Measurements from ENCODE around the gene OR52K2. TPM values are rescaled to one million over a fixed set of nuclear protein-coding genes. Genes with fewer than 3 reads are reported as not detected.
A peak's percentile ranks its signal among the peaks of the same experiment; 100 is the strongest.

OR52K2 gene
- polyA plus RNA-seq, 2 of the 4 experiments (the other 2 are of a cell fraction), result not detected

DNA sequence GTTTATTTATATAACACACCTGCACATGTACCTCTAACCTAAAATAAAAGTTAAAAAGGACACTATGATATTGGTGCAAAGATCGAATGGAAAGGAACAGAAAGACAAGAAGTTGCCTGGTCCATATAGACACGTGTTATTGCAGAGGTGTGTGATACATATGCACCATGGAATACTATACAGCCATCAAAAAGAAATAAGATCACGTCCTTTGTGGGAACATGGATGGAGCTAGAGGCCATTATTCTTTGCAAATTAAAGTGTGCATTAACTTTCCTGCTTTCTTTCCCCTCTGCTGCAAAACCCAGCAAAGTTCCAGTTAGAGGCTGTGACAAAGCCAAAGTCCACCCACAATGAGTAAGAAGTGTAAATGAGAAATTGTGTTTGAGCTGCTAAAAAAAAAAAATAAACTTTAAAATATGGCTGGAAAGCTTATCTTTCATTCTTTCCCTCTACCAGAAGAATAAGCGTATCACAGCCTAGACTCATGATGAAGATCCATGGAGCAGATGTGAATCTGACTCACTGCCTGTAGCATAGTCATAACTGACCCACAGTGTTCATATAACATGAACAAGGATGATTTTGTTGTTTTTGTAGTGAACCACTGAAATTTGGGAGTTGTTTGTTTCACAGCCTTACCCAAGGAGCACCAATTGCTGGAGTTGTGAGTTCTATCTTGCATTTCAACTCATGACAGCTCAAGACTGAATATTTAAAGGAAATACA, 42.9 kb downstream of the OR52K2 start:
- POLR2A ChIA-PET, result no interaction called here

DNA sequence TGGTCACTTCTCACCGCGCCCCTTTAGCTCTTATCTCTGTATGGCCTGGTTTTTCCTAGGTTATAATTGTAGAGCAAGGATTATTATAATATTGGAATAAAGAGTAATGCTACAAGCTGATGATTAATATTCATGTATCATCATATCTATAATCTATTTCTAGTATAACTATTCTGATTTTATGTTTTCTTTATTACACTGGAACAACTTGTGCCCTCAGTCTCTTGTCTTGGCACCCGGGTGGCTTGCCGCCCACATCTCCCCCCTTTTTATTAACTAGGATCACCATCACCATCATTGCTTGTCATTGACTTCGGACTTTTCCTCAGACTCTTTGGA, 44.4 kb downstream of the OR52K2 start:
- 2% methylated on average over 5 of the region's 5 CpGs for WGBS (ENCODE audit: missing lambda C conversion rate)
- POLR2A ChIA-PET, result no interaction called here
- Histone ChIP-seq H3K9me3 (0 out of 3 replicates have a peak, but pooled peaks cover 4% of the 10 kb centered on the region), H3K4me1 (no peaks in the 10 kb centered on the region), H3K4me3 (no peak overlapping the region), H3K27ac (no peak overlapping the region), H3K4me2 (no peak overlapping the region)
- DNase-seq (ENCODE audit: low read depth in 1 of 2, low spot score in 1 of 2), result no peak
- TF ChIP-seq HOXA7 (CRISPR knock-in tag; IDR thresholded peaks at IDR 0.05) (no peak), CBX8 (IDR thresholded peaks at IDR 0.05) (no peak), JUN (IDR thresholded peaks at IDR 0.05) (no peak)
- TF ChIP-seq, protein P1, sequence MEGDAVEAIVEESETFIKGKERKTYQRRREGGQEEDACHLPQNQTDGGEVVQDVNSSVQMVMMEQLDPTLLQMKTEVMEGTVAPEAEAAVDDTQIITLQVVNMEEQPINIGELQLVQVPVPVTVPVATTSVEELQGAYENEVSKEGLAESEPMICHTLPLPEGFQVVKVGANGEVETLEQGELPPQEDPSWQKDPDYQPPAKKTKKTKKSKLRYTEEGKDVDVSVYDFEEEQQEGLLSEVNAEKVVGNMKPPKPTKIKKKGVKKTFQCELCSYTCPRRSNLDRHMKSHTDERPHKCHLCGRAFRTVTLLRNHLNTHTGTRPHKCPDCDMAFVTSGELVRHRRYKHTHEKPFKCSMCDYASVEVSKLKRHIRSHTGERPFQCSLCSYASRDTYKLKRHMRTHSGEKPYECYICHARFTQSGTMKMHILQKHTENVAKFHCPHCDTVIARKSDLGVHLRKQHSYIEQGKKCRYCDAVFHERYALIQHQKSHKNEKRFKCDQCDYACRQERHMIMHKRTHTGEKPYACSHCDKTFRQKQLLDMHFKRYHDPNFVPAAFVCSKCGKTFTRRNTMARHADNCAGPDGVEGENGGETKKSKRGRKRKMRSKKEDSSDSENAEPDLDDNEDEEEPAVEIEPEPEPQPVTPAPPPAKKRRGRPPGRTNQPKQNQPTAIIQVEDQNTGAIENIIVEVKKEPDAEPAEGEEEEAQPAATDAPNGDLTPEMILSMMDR (IDR thresholded peaks at IDR 0.05), result 0 out of 3 replicates have a peak, but pooled peaks have one; percentile 16
- ATAC-seq, result no peak
- CTCF ChIA-PET, result interaction anchor here (0.6 to 5.9 kb wide), 19 partner anchors 9 to 325 kb away, joined by 3 to 96 read pairs (median 4); partner anchors contain the start of gene TRIM21
- no peak for FAIRE-seq

More for the DNA sequence above, 42.9 kb downstream of the OR52K2 start:
- Histone ChIP-seq H3K4me3 (no peak overlapping the region), H3K9me3 (0 out of 3 replicates have a peak, but pooled peaks cover 4% of the 10 kb centered on the region), H3K27ac (no peak overlapping the region), H3K4me1 (no peaks in the 10 kb centered on the region), H3K4me2 (no peak overlapping the region)
- 47% methylated on average over 4 of the region's 4 CpGs for WGBS (ENCODE audit: missing lambda C conversion rate)
- ATAC-seq (no peak), DNase-seq (ENCODE audit: low read depth in 1 of 2, low spot score in 1 of 2) (no peak), FAIRE-seq (no peak)
- TF ChIP-seq NR3C1 (IDR thresholded peaks at IDR 0.05) (no peak), RFX5 (IDR thresholded peaks at IDR 0.05) (no peak), POLR2AphosphoS2 (conservative IDR thresholded peaks at IDR 0.05; ENCODE audit: low read length) (no peak), NFE2L2 (conservative IDR thresholded peaks at IDR 0.05; ENCODE audit: low read length) (no peak), JUNB (IDR thresholded peaks at IDR 0.05) (no peak)
- TF ChIP-seq, protein P2, sequence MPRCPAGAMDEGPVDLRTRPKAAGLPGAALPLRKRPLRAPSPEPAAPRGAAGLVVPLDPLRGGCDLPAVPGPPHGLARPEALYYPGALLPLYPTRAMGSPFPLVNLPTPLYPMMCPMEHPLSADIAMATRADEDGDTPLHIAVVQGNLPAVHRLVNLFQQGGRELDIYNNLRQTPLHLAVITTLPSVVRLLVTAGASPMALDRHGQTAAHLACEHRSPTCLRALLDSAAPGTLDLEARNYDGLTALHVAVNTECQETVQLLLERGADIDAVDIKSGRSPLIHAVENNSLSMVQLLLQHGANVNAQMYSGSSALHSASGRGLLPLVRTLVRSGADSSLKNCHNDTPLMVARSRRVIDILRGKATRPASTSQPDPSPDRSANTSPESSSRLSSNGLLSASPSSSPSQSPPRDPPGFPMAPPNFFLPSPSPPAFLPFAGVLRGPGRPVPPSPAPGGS (IDR thresholded peaks at IDR 0.05), result no peak
- TF ChIP-seq, protein P3, sequence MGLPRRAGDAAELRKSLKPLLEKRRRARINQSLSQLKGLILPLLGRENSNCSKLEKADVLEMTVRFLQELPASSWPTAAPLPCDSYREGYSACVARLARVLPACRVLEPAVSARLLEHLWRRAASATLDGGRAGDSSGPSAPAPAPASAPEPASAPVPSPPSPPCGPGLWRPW (IDR thresholded peaks at IDR 0.05), result no peak
- TF ChIP-seq, protein P4, sequence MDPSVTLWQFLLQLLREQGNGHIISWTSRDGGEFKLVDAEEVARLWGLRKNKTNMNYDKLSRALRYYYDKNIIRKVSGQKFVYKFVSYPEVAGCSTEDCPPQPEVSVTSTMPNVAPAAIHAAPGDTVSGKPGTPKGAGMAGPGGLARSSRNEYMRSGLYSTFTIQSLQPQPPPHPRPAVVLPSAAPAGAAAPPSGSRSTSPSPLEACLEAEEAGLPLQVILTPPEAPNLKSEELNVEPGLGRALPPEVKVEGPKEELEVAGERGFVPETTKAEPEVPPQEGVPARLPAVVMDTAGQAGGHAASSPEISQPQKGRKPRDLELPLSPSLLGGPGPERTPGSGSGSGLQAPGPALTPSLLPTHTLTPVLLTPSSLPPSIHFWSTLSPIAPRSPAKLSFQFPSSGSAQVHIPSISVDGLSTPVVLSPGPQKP (IDR thresholded peaks at IDR 0.05; ENCODE audit: low read depth, low read length), result no peak
- CTCF ChIA-PET, result interaction anchor here (0.6 to 5.9 kb wide), 12 partner anchors 10 to 602 kb away, joined by 3 to 96 read pairs (median 6); partner anchors contain the start of gene OR52K1

DNA sequence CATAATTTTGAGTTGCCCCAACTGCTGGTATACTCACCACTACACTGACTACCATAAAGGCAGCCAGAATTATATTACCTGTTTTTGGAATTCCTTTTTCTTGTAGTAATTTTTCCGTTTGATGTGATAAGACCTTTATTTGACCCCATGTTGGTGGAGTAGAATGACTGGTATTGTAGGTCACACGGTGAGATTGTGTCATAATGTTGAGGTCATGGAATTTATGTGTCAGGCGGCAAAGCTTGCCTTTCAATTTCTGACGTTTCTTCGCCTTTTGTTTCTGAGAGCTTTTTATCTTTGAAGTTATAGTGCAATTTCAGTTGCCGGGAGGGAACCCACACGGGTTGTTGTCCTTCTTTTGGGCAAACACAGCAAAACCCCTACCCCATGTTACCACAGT, 46.4 kb downstream of the OR52K2 start:
- no peaks in the 10 kb centered on the region for H3K4me1 ChIP-seq
- H3K4me2 ChIP-seq, result no peak overlapping the region
- no peak overlapping the region for H3K27ac ChIP-seq
- FAIRE-seq (no peak), ATAC-seq (no peak), DNase-seq (ENCODE audit: low read depth in 1 of 2, low spot score in 1 of 2) (no peak)
- ChIA-PET POLR2A (no interaction called here), CTCF (interaction anchor here (0.8 to 5.9 kb wide), 5 partner anchors 9 to 312 kb away, joined by 3 to 96 read pairs (median 21); no protein-coding TSS in a partner anchor)
- 28% methylated on average over 7 of the region's 7 CpGs for WGBS (ENCODE audit: missing lambda C conversion rate)
- H3K4me3 ChIP-seq, result no peak overlapping the region
- TF ChIP-seq MAFK (IDR thresholded peaks at IDR 0.05; ENCODE audit: partially characterized antibody) (no peak), JUN (IDR thresholded peaks at IDR 0.05) (no peak), TP53 (CRISPR knock-in tag; IDR thresholded peaks at IDR 0.05) (no peak), SMC3 (IDR thresholded peaks at IDR 0.05) (no peak), NPAS2 (CRISPR knock-in tag; IDR thresholded peaks at IDR 0.05; ENCODE audit: borderline replicate concordance) (no peak), ZFP36 (IDR thresholded peaks at IDR 0.05; ENCODE audit: borderline replicate concordance, partially characterized antibody) (no peak), HOXB5 (CRISPR knock-in tag; IDR thresholded peaks at IDR 0.05) (no peak), RFX5 (IDR thresholded peaks at IDR 0.05) (no peak), ZSCAN20 (CRISPR knock-in tag; IDR thresholded peaks at IDR 0.05) (no peak), CBX2 (IDR thresholded peaks at IDR 0.05; ENCODE audit: borderline replicate concordance, low read depth) (no peak)
- TF ChIP-seq, protein P1 (IDR thresholded peaks at IDR 0.05), result no peak
- TF ChIP-seq, protein P5, sequence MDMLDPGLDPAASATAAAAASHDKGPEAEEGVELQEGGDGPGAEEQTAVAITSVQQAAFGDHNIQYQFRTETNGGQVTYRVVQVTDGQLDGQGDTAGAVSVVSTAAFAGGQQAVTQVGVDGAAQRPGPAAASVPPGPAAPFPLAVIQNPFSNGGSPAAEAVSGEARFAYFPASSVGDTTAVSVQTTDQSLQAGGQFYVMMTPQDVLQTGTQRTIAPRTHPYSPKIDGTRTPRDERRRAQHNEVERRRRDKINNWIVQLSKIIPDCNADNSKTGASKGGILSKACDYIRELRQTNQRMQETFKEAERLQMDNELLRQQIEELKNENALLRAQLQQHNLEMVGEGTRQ (IDR thresholded peaks at IDR 0.05), result no peak
- TF ChIP-seq, protein P6, sequence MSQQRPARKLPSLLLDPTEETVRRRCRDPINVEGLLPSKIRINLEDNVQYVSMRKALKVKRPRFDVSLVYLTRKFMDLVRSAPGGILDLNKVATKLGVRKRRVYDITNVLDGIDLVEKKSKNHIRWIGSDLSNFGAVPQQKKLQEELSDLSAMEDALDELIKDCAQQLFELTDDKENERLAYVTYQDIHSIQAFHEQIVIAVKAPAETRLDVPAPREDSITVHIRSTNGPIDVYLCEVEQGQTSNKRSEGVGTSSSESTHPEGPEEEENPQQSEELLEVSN (IDR thresholded peaks at IDR 0.05; ENCODE audit: borderline replicate concordance, low read depth), result no peak
- H3K9me3 ChIP-seq, result 0 out of 3 replicates have a peak, but pooled peaks cover 4% of the 10 kb centered on the region
